Neural cell (in vitro differentiated cells): Measurements from ENCODE around the gene PKHD1.

Source experiments
- EP300 ChIP-seq: fragments of 450-650 bp; conservative IDR thresholded peaks from 2 replicates; pipeline ENCODE4 v1.6.1; 2014; ENCODE audit warnings: antibody characterized with exemption, mild to moderate bottlenecking, moderate library complexity; ENCODE audit not compliant: poor library complexity, severe bottlenecking
- EZH2 ChIP-seq: fragments of 200-600, 300-800 bp; shearing (Covaris generic), sonication (generic); IDR thresholded peaks from 2 replicates; pipeline ENCODE4 v1.6.1; 2014; ENCODE audit warnings: antibody characterized with exemption, low read length, borderline replicate concordance, mild to moderate bottlenecking; ENCODE audit not compliant: insufficient read depth, poor library complexity, severe bottlenecking
- MXI1 ChIP-seq: fragments of 450-650 bp; conservative IDR thresholded peaks from 2 replicates; pipeline ENCODE4 v1.6.1; 2014; ENCODE audit warnings: antibody characterized with exemption, mild to moderate bottlenecking; ENCODE audit not compliant: poor library complexity, severe bottlenecking
- SMC3 ChIP-seq: fragments of 450-650 bp; conservative IDR thresholded peaks from 2 replicates; pipeline ENCODE4 v1.6.1; 2014; ENCODE audit warnings: antibody characterized with exemption, mild to moderate bottlenecking, moderate library complexity; ENCODE audit not compliant: poor library complexity
- TAF1 ChIP-seq: IDR thresholded peaks from 2 replicates; pipeline ENCODE4 v1.6.1; 2012; ENCODE audit warnings: low read depth
- TF ChIP-seq, protein P1 (sequence below): fragments of 450-650 bp; IDR thresholded peaks from 2 replicates; pipeline ENCODE4 v1.5.1; 2014; ENCODE audit warnings: antibody characterized with exemption, mild to moderate bottlenecking, moderate library complexity; ENCODE audit not compliant: poor library complexity, severe bottlenecking

GRCh38 chr6:51842061-51842803, 245.2 kb downstream of the PKHD1 start:
- no peak for TF ChIP-seq SMC3
- TF ChIP-seq MXI1 = no peak
- TF ChIP-seq, protein P1, sequence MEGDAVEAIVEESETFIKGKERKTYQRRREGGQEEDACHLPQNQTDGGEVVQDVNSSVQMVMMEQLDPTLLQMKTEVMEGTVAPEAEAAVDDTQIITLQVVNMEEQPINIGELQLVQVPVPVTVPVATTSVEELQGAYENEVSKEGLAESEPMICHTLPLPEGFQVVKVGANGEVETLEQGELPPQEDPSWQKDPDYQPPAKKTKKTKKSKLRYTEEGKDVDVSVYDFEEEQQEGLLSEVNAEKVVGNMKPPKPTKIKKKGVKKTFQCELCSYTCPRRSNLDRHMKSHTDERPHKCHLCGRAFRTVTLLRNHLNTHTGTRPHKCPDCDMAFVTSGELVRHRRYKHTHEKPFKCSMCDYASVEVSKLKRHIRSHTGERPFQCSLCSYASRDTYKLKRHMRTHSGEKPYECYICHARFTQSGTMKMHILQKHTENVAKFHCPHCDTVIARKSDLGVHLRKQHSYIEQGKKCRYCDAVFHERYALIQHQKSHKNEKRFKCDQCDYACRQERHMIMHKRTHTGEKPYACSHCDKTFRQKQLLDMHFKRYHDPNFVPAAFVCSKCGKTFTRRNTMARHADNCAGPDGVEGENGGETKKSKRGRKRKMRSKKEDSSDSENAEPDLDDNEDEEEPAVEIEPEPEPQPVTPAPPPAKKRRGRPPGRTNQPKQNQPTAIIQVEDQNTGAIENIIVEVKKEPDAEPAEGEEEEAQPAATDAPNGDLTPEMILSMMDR = no peak
- no peak for TF ChIP-seq EZH2
- no peak for TF ChIP-seq EP300
- TF ChIP-seq TAF1 = no peak
